ENCODE measurements around the gene ZDHHC3. TPM values are rescaled to one million over a fixed set of nuclear protein-coding genes. Genes with fewer than 3 reads are reported as not detected.

ZDHHC3 gene
- total RNA-seq, 3 donors from 2014 or later = 69.5 to 120 (median 71.9) TPM

GRCh38 chr3:44914936-44915335, 61.0 kb downstream of the ZDHHC3 start:
- H3K27ac ChIP-seq = no peak overlapping the region
- no peaks in the 10 kb centered on the region for H3K36me3 ChIP-seq
- TF ChIP-seq POLR2AphosphoS5 (IDR thresholded peaks at IDR 0.05) = no peak
- TF ChIP-seq CTCF (IDR thresholded peaks at IDR 0.05) = no peak
- TF ChIP-seq POLR2A (IDR thresholded peaks at IDR 0.05) = no peak
- no peak for DNase-seq (ENCODE audit: low spot score in 2 of 2)
- H3K27me3 ChIP-seq = no peaks in the 10 kb centered on the region
- H3K4me1 ChIP-seq = no peaks in the 10 kb centered on the region
- no peak overlapping the region for H3K4me3 ChIP-seq
- H3K9me3 ChIP-seq = no peaks in the 10 kb centered on the region
- intact Hi-C loops (cut with DNase I; ENCODE audit: low total_unique reads) = no loop called here

GRCh38 chr3:44913868-44914468, 62.0 kb downstream of the ZDHHC3 start:
- intact Hi-C loops (cut with DNase I; ENCODE audit: low total_unique reads) = no loop called here
- Histone ChIP-seq H3K27ac (no peak overlapping the region), H3K27me3 (no peaks in the 10 kb centered on the region), H3K4me3 (no peak overlapping the region), H3K9me3 (no peaks in the 10 kb centered on the region), H3K4me1 (no peaks in the 10 kb centered on the region), H3K36me3 (no peaks in the 10 kb centered on the region)
- TF ChIP-seq CTCF (IDR thresholded peaks at IDR 0.05) (peak; percentile 28 to 60 (median 40)), POLR2A (IDR thresholded peaks at IDR 0.05) (no peak)
- no peak for DNase-seq (ENCODE audit: low spot score in 2 of 2)

DNA sequence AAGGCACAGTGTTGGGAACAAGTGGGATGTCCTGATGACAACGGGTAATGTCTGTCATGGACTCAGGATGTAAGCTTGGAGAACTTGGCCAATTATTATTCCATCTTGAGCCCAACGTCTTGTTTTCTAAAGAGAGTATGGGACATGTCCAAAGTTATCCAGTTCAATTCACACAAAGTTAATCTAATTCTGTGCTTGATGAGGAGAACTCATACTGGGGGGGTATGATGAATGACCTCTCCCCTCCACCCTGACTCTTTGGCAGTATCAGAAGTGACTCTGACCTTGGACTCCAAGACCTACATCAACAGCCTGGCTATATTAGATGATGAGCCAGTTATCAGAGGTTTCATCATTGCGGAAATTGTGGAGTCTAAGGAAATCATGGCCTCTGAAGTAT, 65.3 kb downstream of the ZDHHC3 start:
- Histone ChIP-seq H3K27me3 (no peaks in the 10 kb centered on the region), H3K9me3 (no peaks in the 10 kb centered on the region), H3K4me3 (no peak overlapping the region), H3K36me3 (no peaks in the 10 kb centered on the region), H3K4me1 (no peaks in the 10 kb centered on the region), H3K27ac (no peak overlapping the region)
- no peak for DNase-seq (ENCODE audit: low spot score in 2 of 2)
- no peak for TF ChIP-seq CTCF (IDR thresholded peaks at IDR 0.05)
- TF ChIP-seq POLR2AphosphoS5 (IDR thresholded peaks at IDR 0.05) = no peak
- no peak for TF ChIP-seq POLR2A (IDR thresholded peaks at IDR 0.05)
- intact Hi-C loops (cut with DNase I; ENCODE audit: low total_unique reads) = no loop called here

GRCh38 chr3:44909063-44909462, 66.9 kb downstream of the ZDHHC3 start:
- no peak overlapping the region for H3K27ac ChIP-seq
- intact Hi-C loops (cut with DNase I; ENCODE audit: low total_unique reads) = no loop called here
- H3K36me3 ChIP-seq = no peaks in the 10 kb centered on the region
- H3K9me3 ChIP-seq = no peaks in the 10 kb centered on the region
- TF ChIP-seq POLR2AphosphoS5 (IDR thresholded peaks at IDR 0.05) = no peak
- TF ChIP-seq POLR2A (IDR thresholded peaks at IDR 0.05) = no peak
- TF ChIP-seq CTCF (IDR thresholded peaks at IDR 0.05) = no peak
- H3K27me3 ChIP-seq = no peaks in the 10 kb centered on the region
- no peak overlapping the region for H3K4me3 ChIP-seq
- DNase-seq (ENCODE audit: low spot score in 2 of 2) = no peak
- no peaks in the 10 kb centered on the region for H3K4me1 ChIP-seq

- peaks cover 0 to 4% of the 10 kb centered on the region in 2 donors for H3K27me3 ChIP-seq
- no peak overlapping the region for H3K27ac ChIP-seq
- intact Hi-C loops (cut with DNase I; ENCODE audit: low total_unique reads) = no loop called here
- no peaks in the 10 kb centered on the region for H3K36me3 ChIP-seq
- H3K4me3 ChIP-seq = no peak overlapping the region
- DNase-seq (ENCODE audit: low spot score in 2 of 2) = no peak
- H3K9me3 ChIP-seq = no peaks in the 10 kb centered on the region
- TF ChIP-seq POLR2A (IDR thresholded peaks at IDR 0.05) (no peak), POLR2AphosphoS5 (IDR thresholded peaks at IDR 0.05) (no peak)
- H3K4me1 ChIP-seq = no peaks in the 10 kb centered on the region
Measured at GRCh38 chr3:44907612-44908011, 68.4 kb downstream of the ZDHHC3 start.

GRCh38 chr3:44906997-44907396, 69.0 kb downstream of the ZDHHC3 start:
- TF ChIP-seq POLR2AphosphoS5 (IDR thresholded peaks at IDR 0.05) = no peak
- no peak for TF ChIP-seq POLR2A (IDR thresholded peaks at IDR 0.05)
- no peak for TF ChIP-seq CTCF (IDR thresholded peaks at IDR 0.05)
- intact Hi-C loops (cut with DNase I; ENCODE audit: low total_unique reads) = no loop called here
- peaks cover 0 to 4% of the 10 kb centered on the region in 2 donors for H3K27me3 ChIP-seq
- H3K9me3 ChIP-seq = no peaks in the 10 kb centered on the region
- no peak overlapping the region for H3K27ac ChIP-seq
- no peak for DNase-seq (ENCODE audit: low spot score in 2 of 2)
- no peaks in the 10 kb centered on the region for H3K36me3 ChIP-seq
- H3K4me1 ChIP-seq = no peaks in the 10 kb centered on the region
- no peak overlapping the region for H3K4me3 ChIP-seq

Measured in breast epithelium (tissue), 4 donors.